ENCODE results near the gene RAB34. TPM values are rescaled to one million over a fixed set of nuclear protein-coding genes. Genes with fewer than 3 reads are reported as not detected.

The RAB34 gene
- total RNA-seq, 2 donors from 2014 or later: 6.9 to 17.4 TPM

DNA sequence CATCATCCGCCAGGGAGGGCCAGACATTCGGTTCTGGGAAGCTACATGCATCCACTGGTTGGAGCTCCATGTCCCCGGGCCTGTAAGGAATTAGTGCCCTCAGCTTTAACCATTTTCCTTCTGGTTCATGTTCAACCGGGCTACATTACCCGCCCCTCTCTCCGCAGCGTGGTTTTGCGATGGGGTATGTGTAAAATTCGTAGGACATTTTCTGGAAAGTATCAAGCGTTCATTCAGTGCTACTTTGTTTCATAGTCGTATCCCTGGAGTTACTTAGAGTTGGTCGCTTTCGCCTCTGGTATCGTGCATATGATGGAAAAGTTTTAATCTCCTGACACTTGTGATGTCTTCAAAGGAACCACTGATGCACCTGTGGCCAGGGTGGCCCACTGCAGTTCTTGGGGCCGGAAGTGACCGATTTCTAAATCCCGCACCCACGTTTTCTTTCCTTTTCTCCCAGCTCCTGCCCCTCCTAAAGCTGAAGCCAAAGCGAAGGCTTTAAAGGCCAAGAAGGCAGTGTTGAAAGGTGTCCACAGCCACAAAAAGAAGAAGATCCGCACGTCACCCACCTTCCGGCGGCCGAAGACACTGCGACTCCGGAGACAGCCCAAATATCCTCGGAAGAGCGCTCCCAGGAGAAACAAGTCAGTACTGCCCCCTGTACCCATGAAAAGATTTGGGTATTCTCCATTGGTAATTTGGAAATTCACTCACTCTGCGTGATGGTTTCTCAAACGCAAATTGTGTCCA lies 2.8 kb upstream of the RAB34 start:
- DNase-seq (no peak), ATAC-seq (no peak)
- intact Hi-C loops (cut with DNase I, micrococcal nuclease): no loop called here

DNA sequence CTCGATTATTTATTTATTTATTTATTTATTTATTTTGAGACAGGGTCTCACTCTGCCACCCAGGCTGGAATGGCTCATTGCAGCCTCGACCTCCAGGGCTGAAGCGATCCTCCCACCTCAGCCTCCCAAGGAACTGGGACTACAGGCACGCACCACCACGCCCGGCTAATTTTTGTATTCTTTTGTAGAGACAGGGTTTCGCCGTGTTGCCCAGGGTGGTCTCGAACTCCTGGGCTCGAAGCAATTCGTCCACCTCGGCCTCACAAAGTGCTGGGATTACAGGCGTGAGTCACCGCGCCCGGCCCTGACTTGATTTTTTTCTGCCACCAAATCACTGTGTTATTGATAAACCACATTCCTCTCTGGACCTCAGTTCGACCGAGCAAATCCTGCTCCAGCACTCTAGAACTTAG lies 1.4 kb upstream of the RAB34 start:
- DNase-seq (no peak), ATAC-seq (no peak)
- intact Hi-C loops (cut with DNase I, micrococcal nuclease): no loop called here

DNA sequence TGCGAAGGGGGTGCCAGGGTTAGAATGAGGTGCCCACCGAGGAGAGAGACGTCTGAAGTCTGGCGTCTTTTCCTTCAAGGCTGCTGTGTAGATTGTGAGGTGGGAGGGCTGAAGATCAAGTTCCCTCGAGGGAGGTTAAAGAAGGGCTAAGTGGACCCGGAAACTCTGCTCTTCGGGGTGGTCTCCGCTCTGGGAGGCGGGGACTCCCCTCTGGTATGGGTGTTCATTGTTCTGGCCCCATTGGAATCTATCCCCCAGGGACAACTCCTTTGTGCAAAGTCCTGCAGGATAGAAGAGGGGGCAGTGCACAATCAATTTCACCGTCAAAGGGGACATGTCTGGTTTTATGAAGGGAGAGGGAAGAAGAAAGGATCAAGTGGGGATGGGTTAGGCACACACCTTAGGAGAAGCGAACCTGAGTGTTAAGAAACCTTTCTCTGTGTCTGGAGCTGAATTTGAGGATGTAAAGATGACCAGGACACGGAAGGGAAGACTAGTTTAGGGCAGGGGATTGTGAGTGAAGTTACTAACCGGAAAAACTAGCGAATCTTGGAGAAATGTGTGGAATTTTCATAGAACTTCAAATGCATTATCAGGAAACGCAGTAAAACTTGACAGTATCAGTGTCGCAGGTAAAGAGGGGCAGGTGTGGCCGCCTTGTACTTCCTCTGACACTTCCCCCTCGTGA lies 809 bp upstream of the RAB34 start:
- DNase-seq: no peak
- ATAC-seq: no peak
- intact Hi-C loops (cut with DNase I, micrococcal nuclease): no loop called here

DNA sequence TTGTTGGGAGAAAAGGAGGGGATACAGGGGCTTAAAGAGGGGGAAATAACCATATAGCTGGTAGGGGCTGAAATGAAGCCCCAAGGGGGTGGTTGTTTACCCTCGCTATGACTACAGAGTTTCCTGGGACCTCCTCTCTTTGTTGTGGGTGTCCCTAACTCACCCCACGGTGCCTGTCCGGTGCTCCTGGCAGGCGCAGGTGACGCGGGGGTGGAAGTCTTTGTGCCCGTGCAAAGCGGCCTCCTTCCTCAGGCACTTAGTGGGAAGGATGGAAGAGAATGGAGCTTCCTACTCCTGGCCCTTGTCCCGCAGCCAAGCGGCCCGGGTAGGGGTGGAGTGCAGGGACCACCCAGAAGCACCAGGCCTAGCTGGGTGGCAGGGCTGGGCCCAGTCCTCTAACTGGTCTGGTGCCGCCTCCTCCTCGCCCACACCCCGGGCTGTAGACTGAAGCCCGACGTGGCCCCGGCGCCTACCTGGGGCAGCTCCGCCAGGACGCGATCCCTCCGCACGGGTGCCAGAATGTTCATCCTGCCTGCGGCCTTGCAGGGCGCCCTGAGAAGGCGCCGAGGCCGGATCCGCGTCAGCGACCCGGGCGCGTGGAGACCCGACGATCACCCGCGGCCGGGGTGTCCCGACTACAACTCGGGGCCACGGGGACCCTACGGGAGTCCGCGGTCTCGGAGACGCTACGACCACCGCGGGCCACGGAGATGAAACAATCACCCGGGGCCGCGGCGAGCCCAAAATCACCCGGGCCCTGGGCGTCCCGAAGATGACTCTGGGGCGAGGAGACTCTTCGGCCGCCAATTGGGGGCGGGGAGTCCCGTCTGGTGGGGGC lies 709 bp downstream of the RAB34 start:
- DNase-seq (peak in 1 of 2 donors; percentile 39), ATAC-seq (no peak)
- intact Hi-C loops (cut with DNase I, micrococcal nuclease): no loop called here

DNA sequence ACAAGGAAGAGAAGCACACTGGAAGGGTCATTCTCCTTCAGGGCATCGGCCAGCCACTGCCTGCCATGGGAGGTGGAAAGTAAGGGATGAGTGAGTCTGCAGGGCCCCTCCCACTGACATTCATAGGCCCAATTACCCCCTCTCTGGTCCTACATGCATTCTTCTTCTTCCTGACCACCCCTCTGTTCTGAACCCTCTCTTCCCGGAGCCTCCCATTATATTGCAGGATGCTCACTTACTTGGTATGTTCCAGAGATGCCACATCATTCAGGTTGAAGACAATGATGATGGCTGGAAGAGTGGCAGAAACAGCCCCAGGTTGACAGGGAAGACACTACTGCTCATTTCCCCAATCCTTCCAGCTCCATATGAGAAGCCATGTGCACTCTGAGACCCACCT lies 2.5 kb downstream of the RAB34 start:
- no peak for DNase-seq
- intact Hi-C loops (cut with DNase I, micrococcal nuclease): no loop called here
- no peak for ATAC-seq

DNA sequence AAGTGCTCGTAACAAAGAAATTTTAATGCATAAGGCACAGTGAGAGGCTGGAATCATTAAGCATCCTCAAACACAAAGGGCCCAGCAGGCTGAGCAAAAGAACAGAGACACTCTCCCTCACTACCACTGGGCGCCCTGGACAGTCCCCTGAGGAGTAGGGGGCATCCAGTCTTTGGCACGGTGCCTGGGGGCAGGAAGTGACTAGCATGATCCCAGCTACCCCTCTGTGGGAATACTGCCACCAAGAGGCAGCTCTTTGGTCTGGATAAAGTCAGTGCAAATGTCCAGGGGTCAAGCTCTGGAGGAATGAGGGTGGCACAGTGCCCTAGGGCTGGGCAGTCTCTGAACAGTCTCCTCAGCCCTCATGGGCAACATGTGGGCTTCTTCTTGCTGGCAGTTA lies 3.4 kb downstream of the RAB34 start:
- intact Hi-C loops (cut with DNase I, micrococcal nuclease): no loop called here
- ATAC-seq: no peak
- DNase-seq: peak in 1 of 2 donors; percentile 19

DNA sequence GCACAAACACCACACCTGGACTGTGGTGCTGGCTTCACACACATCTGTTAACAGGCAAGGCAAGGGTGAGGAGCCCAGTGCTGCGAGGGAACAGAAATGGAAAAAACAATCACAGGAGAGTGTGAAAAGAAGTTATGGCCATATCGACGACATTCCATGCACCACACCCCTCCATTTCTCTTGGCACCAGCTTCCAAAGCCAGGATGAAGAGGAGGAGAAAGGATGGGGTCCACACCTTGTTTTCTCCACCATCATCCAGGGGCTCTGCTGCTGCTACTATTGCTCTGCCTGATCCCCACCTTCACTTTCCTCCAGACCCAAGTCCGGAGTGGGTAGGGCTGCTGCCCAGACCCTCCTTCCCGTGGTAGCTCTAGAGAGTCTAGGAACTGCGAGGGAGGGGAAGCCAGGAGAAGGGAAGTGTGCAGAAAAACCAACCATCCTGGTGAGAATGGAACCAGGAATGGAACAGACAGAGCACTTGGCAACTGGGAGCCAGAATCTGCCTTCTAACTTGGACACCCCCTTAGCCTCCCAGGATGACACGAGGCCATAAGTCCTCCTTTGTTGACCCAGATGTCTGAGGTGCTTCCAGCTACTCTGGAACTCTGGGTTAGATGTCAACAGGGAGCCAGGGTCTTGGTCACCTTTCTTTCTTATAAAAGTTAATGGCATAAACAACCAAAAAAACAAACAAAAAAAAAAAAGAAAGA lies 4.8 kb downstream of the RAB34 start:
- intact Hi-C loops (cut with DNase I, micrococcal nuclease): no loop called here
- ATAC-seq (no peak), DNase-seq (no peak)

DNA sequence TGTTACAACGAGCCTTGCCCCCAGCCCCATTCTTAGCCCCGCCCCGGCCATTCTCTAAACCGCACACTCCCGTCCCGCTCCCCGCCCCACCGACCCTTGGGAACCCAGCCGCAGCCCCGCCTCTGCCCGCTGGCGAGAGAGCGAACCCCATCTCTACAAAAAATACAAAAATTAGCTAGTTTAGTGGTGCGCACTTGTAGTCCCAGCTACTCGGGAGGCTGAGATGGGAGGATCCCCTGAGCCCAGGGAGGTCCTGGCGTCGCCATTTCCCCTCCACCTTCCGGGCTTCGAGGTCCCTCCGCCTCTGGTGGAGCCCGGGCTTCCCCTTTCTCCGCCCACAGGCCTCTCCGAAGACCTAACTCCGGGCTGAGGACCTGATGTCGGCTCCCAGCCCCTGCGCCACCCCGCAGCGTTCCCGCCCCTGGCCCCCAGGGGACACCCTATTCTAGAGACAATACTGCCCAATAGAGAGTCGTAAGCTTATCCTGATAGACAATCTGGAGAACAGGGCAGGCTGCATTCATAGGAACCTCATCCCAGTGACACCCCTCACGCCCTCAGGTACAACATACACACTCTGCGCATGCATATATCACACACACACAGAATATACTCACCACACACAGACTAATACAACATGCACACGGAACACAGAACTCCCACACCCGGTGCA lies 5.5 kb downstream of the RAB34 start:
- DNase-seq (peak in 1 of 2 donors; percentile 63), ATAC-seq (no peak)
- intact Hi-C loops (cut with DNase I, micrococcal nuclease): no loop called here

DNA sequence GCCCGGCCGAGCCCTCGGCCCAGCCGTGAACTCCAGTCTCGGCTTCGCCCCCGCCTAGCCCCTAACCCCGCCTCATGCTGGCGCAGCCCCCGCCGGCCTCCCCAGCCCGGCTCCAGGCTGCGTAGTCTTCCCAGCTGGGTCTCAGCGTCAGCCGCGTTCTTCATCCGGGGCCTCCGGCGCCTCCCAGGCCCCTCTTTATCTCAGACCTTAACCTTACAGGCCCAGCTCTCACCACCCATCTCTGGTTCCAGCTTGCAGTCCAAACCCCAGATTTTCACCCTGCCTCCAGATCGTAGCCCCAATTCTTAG lies 6.0 kb downstream of the RAB34 start, which contains the start of gene PROCA1:
TSS of gene PROCA1 (minus strand) at position 166 of the 309 bp plus-strand sequence. CDS start 228 bp downstream, outside the sequence.
- intact Hi-C loops (cut with DNase I, micrococcal nuclease): no loop called here
- ATAC-seq (no peak), DNase-seq (no peak)

DNA sequence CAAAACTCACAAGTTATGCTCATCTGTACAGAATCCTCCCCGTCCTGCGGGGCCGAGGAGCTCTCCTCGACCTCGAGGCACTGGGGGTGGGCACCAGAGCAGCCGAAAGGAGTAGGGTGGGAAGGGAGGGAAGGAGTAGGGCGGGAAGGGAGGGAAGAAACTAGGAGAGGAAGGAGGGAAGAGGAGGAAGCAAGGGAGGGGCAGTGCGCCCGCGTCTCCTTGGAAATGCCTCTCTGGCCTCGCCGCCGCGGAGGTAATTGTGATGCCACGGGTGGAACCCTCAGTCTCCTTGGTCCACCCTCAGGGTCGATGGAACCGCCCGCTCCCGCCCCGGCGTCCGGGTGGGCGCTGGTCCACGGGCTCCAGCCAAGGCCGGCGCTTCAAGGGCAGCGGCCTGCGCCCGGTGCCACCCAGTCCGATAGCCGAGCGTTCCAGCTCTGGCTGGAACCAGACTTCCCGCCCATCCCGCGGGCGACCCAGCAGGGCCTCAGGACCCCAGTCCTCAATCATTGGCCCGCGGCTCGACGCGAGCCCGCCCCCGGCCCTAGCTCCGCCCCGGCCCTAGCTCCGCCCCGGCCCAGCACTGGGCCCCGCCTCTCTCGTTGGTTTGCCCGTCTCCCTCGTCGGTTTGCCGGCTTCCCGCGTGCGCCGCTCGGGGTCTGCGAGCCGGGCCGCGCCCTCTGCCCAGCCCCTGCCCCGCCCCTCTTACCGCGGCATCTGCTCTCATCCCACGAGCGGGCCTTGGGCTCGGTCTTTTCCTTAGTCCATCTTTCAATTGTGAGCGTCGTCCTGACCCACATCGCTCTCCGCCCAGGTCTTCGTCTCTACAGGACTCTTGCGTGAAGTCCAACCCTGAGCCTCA lies 6.6 kb downstream of the RAB34 start:
- peak; percentile 85 for ATAC-seq
- intact Hi-C loops (cut with DNase I, micrococcal nuclease): no loop called here
- DNase-seq: peak; percentile 88 to 91

DNA sequence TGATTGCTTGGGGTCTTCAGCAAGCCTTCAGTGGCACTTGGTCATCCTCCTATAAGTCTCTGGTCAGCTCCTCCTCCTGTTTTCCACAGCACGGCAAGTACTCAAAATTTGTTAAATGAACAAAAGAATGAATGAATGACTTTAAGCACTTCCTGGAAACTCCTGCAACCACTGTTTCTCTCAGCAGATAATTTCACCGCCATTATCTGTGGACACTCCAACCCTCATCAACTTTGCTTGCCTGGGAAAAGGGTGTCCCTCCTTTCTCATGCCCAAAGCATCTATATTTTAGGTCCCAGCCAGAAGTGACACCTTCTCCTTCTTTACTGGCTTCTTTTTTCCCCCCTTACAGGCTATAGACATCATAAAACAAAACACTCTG lies 10.3 kb downstream of the RAB34 start:
- intact Hi-C loops (cut with DNase I, micrococcal nuclease): no loop called here
- no peak for ATAC-seq
- DNase-seq: no peak

DNA sequence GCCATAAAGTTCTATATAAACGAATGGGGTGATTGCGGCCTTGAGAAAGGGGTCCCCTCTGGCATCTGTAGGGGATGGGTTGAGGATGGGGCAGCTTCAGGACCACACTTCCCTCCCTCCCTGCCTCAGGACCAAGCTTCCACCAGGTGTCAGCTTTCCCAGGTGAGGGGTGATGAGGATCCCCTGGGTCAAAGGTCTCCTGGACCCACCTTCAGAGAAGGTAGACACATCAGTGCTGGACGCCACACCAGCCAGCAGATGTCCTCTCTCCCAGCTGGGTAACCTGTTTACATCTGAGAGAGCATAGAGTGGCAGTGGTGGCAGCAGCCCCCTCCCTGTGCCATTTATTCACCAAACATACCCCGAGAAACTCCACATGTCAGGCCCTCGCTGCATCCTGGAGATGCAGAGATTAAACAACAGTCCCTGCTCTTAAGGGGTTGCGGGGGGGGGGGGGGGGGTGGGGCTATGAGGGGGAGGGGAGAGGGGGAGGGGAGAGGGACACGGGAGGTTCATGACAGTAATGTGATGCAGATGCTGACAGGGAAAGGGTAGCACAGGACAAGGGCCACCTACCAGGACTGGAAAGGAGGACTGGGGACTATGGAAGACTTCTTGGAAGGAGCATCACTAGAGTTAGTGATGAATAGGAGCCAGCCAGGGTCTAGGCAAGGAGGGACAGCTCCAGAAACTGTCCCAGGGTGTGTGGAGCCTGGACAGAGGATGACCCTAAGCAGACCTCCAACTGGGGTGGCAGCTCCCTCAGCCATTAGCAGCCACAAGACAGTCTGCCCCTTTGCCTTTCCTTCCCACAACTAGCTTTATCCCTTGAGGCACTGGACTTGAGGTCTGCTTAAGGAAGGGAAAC lies 11.0 kb downstream of the RAB34 start:
- DNase-seq (no peak), ATAC-seq (no peak)
- intact Hi-C loops (cut with DNase I, micrococcal nuclease): no loop called here

DNA sequence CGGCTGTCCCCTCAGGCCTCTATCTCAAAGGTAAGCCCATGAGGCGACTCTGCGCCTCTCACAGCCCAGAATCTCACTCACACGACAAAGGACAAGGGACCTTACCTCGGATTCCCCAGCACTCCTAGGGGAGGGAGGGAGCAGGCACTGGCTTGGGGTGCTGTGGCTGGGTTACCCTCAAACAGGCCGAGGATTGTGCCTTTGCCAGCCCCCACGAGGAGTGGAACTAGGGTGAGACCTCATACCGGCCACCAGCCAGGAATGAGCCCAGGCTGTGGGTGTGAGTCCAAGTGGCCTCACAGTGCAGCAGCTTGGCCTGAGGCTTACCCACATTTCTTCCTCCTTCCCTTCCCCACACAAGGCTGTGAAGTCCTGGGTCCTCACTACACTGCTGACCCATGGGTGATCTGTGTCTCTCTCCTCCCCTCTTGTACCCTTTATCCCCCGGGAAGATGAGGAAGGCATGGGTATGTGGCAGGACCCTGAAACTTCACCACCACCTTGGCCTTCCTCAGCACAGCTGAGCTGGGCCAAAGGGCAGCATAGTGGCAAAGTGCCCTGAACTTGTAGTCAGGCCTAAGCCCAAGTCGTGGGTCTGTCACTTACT lies 11.8 kb downstream of the RAB34 start:
- no peak for DNase-seq
- intact Hi-C loops (cut with DNase I, micrococcal nuclease): no loop called here
- ATAC-seq: no peak

DNA sequence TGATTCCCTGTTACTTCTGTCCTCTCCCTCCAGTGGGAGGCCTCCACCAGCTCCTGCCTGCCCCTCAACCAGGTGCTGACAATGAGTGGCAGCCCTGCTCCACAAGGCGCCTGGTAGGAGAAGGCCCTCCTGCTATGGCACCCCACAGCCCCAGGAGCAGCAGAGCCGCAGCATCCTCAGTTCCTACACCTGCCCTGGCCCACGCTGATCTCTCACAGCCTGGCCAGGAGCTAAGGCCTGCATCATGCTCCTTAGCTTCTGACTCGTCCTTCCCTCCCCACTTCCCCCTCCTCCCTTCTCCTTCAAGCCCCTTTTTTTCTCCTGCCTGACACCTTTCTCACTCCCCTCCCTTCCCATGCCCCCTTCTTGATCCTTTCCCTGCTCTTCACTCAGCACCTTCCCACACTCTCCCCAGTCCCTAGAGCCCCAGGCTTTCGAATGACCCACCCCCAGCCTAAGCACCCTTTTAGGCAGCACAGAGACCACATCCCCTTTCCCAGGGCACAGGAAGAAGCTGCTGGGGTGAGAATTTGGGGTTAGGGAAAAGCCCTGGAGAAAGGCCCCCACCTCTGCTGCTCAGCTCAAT lies 12.5 kb downstream of the RAB34 start:
- intact Hi-C loops (cut with DNase I, micrococcal nuclease): no loop called here
- ATAC-seq (no peak), DNase-seq (no peak)

DNA sequence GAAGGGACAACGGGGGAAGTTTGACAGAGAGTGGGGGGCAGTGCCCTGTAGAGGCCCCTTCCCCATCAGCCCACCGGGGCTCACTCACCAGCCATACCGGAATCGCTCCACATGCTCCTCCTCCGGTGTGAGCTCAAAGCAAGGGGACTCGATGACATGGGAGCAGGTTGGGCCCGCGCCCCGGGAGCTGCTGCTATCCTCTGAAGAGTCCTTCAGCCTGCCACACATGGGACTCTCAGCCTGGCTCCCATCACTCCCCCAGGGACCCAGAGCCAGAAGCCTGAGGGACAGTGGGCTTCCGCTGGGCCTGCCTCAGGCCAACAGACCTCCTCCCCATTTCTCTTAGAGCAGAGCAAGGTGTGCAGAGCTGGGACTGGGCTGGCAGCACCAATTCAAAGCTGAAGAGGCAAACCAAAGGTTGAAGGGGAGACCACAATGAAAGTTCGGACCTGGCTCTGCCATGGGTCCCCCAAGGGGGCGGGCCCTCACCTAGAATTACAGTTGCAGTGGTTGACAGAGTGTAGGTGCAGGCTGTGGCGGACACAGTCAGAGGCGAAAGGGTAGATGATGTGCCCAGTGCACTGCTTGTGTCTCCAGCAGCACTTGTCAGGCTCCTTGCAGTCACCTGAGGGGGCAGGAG lies 13.3 kb downstream of the RAB34 start:
- ATAC-seq (no peak), DNase-seq (no peak)
- intact Hi-C loops (cut with DNase I, micrococcal nuclease): no loop called here

All from left colon (tissue), 2 donors.